GM19452 (cell line): ENCODE data around the gene ZNF239.
"Not testable (repeated sequence)": the region's sequence is repeated elsewhere in the genome, so short reads cannot be mapped to it uniquely, and the experiment has no call there.

ENCODE experiments used
- ATAC-seq: cut with Tn5 transposase; IDR thresholded peaks from one replicate; pipeline ENCODE4 v1.9.1; 2021; ENCODE audit not compliant: unreplicated experiment

The ZNF239 gene

GRCh38 chr10:43574001-43574892 lies at the start of gene ZNF239:
Gene ZNF239 (minus strand): TSS chr10:43574616. CDS start chr10:43558079, 16,537 bp downstream.
- ATAC-seq: peak; percentile 96

GRCh38 chr10:43623351-43623750 lies 48.9 kb upstream of the ZNF239 start:
- ATAC-seq: no peak

- no peak for ATAC-seq
Measured at GRCh38 chr10:43622038-43622437, 47.6 kb upstream of the ZNF239 start.

GRCh38 chr10:43619368-43619767 lies 45.0 kb upstream of the ZNF239 start:
- no peak for ATAC-seq

- no peak for ATAC-seq
Measured at GRCh38 chr10:43616697-43617370, 42.4 kb upstream of the ZNF239 start.

GRCh38 chr10:43610636-43611035 lies 36.2 kb upstream of the ZNF239 start:
- no peak for ATAC-seq

GRCh38 chr10:43607199-43607573 lies 32.8 kb upstream of the ZNF239 start:
- no peak for ATAC-seq

- ATAC-seq: peak; percentile 99
Measured at GRCh38 chr10:43606323-43607198, 32.1 kb upstream of the ZNF239 start, which contains the start of gene ZNF485. Gene ZNF485 (plus strand): TSS chr10:43606438. CDS start chr10:43607051, 613 bp downstream.

- peak; percentile 10 for ATAC-seq
Measured at GRCh38 chr10:43605850-43606322, 31.5 kb upstream of the ZNF239 start.

GRCh38 chr10:43601576-43601975 lies 27.2 kb upstream of the ZNF239 start:
- not testable (repeated sequence) for ATAC-seq

GRCh38 chr10:43599333-43599732 lies 24.9 kb upstream of the ZNF239 start:
- no peak for ATAC-seq

- ATAC-seq: no peak
Measured at GRCh38 chr10:43598446-43598845, 24.0 kb upstream of the ZNF239 start.

GRCh38 chr10:43596546-43596945 lies 22.1 kb upstream of the ZNF239 start:
- ATAC-seq: no peak

GRCh38 chr10:43595739-43596298 lies 21.4 kb upstream of the ZNF239 start:
- peak; percentile 44 for ATAC-seq

- peak; percentile 92 for ATAC-seq
Measured at GRCh38 chr10:43594944-43595589, 20.7 kb upstream of the ZNF239 start.

- ATAC-seq: no peak
Measured at GRCh38 chr10:43591303-43591904, 17.0 kb upstream of the ZNF239 start.

GRCh38 chr10:43586730-43587115 lies 12.3 kb upstream of the ZNF239 start:
- ATAC-seq: not testable (repeated sequence)

GRCh38 chr10:43585981-43586729 lies 11.7 kb upstream of the ZNF239 start:
- no peak for ATAC-seq

GRCh38 chr10:43585046-43585445 lies 10.6 kb upstream of the ZNF239 start:
- ATAC-seq: no peak
